HepG2 (cell line): ENCODE data around the gene HSPA1B. TPM values are rescaled to one million over a fixed set of nuclear protein-coding genes. Genes with fewer than 3 reads are reported as not detected.
"Not testable (repeated sequence)": the region's sequence is repeated elsewhere in the genome, so short reads cannot be mapped to it uniquely, and the experiment has no call there.

ENCODE experiments used
- ATAC-seq: fragments of 200-7000 bp; cut with Tn5 transposase; 3 replicates; pipeline ENCODE4 v1.9.1; 2020; ENCODE audit warnings: mild to moderate bottlenecking, moderate library complexity
- BruUV-seq: library from RNA; stranded (reverse); fragments of 400-500 nt; replicated peaks from 2 replicates; lab custom pipeline; 2021; lab: Mats Ljungman, UMichigan
- CTCF ChIA-PET: fragments of 300-600 bp; formaldehyde crosslinking; extraction: SDS; loops from one replicate; lab custom pipeline; 2021; ENCODE audit warnings: low total read pairs, inconsistent platforms, low intra/inter-chr PET ratio; lab: Yijun Ruan, JAX
- POLR2A ChIA-PET: fragments of 350-600 bp; sonication (Branson Sonifier 250); formaldehyde crosslinking; loops from one replicate; lab custom pipeline; 2020; ENCODE audit warnings: antibody characterized with exemption, inconsistent platforms; lab: Yijun Ruan, JAX
- DNase-seq: peaks from one replicate; pipeline ENCODE4 v3.0.0-alpha.2; 2015; ENCODE audit warnings: low spot score
- FAIRE-seq: peaks from 3 replicates; lab custom pipeline; 2011; peaks lifted over from hg19 to GRCh38; lab: Jason Lieb, UNC
- H2AFZ ChIP-seq: one replicate; pipeline ENCODE4 v1.6.1; 2011; ENCODE audit warnings: low read length, inconsistent platforms
- H3K27ac ChIP-seq: fragments of 300-600 bp; 3 replicates; pipeline ENCODE4 v1.8.0; 2011; ENCODE audit warnings: mixed run types, mild to moderate bottlenecking, mixed read lengths, low read length, inconsistent platforms; ENCODE audit not compliant: insufficient read depth; ENCODE audit errors: extremely low read length
- H3K27me3 ChIP-seq, 2 experiments: fragments of 200-600 bp in 1 of 2; 2 replicates in 1 of 2; 3 replicates in 1 of 2; pipeline versions ENCODE4 v1.6.0 to v1.8.0; 2011; ENCODE audit warnings: low read length in 2 of 2, mild to moderate bottlenecking in 2 of 2, moderate library complexity in 2 of 2, inconsistent platforms in 1 of 2; ENCODE audit not compliant: insufficient read depth in 2 of 2, control insufficient read depth in 1 of 2
- H3K36me3 ChIP-seq, 2 experiments: fragments of 200-600 bp in 1 of 2; replicated peaks in 1 of 2; 2 replicates in 1 of 2; 3 replicates in 1 of 2; pipeline versions ENCODE4 v1.5.1 to v1.8.0; 2011; ENCODE audit warnings: low read length in 2 of 2, inconsistent platforms in 1 of 2; ENCODE audit not compliant: insufficient read depth in 2 of 2, control insufficient read depth in 1 of 2
- H3K4me1 ChIP-seq: 2 replicates; pipeline ENCODE4 v1.5.1; 2012; ENCODE audit warnings: low read length, inconsistent platforms; ENCODE audit not compliant: insufficient read depth
- H3K4me2 ChIP-seq: 2 replicates; pipeline ENCODE4 v1.6.0; 2011; ENCODE audit warnings: low read depth, low read length, inconsistent platforms
- H3K4me3 ChIP-seq, 3 experiments: fragments of 200-600 bp in 1 of 3; sonication (generic), shearing (Covaris generic) in 1 of 3; replicated peaks in 1 of 3; 2 replicates each; pipeline ENCODE4 v1.5.1; 2011 to 2016; ENCODE audit warnings: low read length in 3 of 3, inconsistent platforms in 2 of 3, low read depth in 2 of 3, mild to moderate bottlenecking in 2 of 3, control low read depth in 1 of 3, mixed read lengths in 1 of 3; ENCODE audit not compliant: insufficient read depth in 1 of 3
- H3K79me2 ChIP-seq: one replicate; pipeline ENCODE4 v1.6.1; 2011; ENCODE audit warnings: low read length, inconsistent platforms; ENCODE audit not compliant: insufficient read depth
- H3K9ac ChIP-seq: 2 replicates; pipeline ENCODE4 v1.6.0; 2011; ENCODE audit warnings: mild to moderate bottlenecking, low read depth, low read length, inconsistent platforms; ENCODE audit not compliant: insufficient read depth
- H3K9me3 ChIP-seq: 2 replicates; pipeline ENCODE4 v1.5.1; 2012; ENCODE audit warnings: mild to moderate bottlenecking, low read length
- H4K20me1 ChIP-seq: 2 replicates; pipeline ENCODE4 v1.6.0; 2011; ENCODE audit warnings: inconsistent platforms, mild to moderate bottlenecking, low read length, moderate library complexity; ENCODE audit not compliant: insufficient read depth
- MED8 ChIP-seq: sonication (generic); formaldehyde crosslinking; IDR thresholded peaks from 2 replicates; pipeline ENCODE4 v1.8.1; 2023; ENCODE audit warnings: mild to moderate bottlenecking, missing genetic modification reagents; ENCODE audit not compliant: insufficient replicate concordance
- PAF1 ChIP-seq: IDR thresholded peaks from 2 replicates; pipeline ENCODE4 v1.6.1; 2016; ENCODE audit warnings: missing genetic modification reagents, missing compliant biosample characterization
- TBX2 ChIP-seq: sonication (generic); formaldehyde crosslinking; IDR thresholded peaks from 2 replicates; pipeline ENCODE4 v1.5.0; 2020; ENCODE audit warnings: missing genetic modification reagents, mild to moderate bottlenecking, borderline replicate concordance
- ZC3H4 ChIP-seq: sonication (generic); formaldehyde crosslinking; IDR thresholded peaks from 2 replicates; pipeline ENCODE4 v1.4.0; 2020; ENCODE audit warnings: missing genetic modification reagents, borderline replicate concordance
- WGBS: methylation state at CpG from one replicate; pipeline ENCODE4 v1.1.6; 2017; ENCODE audit warnings: low lambda C conversion rate; 5-methylcytosine and 5-hydroxymethylcytosine counted together
- in situ Hi-C: cut with HindIII; loops from 2 replicates; pipeline ENCODE4 v1.10.0; 2017; ENCODE audit warnings: low pct_unique_long_range_greater_than_20kb; ENCODE audit not compliant: extremely low pct_ligation_motif_present
- intact Hi-C: fragments of 100-400 bp; cut with micrococcal nuclease; formaldehyde crosslinking; loops from one replicate; pipeline ENCODE4 v1.10.0; 2022; ENCODE audit not compliant: unreplicated experiment
- polyA plus RNA-seq, 8 experiments: library from polyadenylated mRNA; depleted of rRNA in 3 of 8; stranded (reverse) in 7 of 8; unstranded in 1 of 8; fragments of >200 nt; fragmentation: Illumina TruSeq in 4 of 8; extraction: Trizol in 4 of 8; gene quantifications; 2 replicates each; pipeline versions ENCODE4 v1.2.1 to v1.2.3, GENCODE V29; 2011 to 2016; ENCODE audit warnings: low read depth in 4 of 8, missing spikeins in 1 of 8, mixed read lengths in 1 of 8; ENCODE audit not compliant: insufficient read depth in 1 of 8
- total RNA-seq, 5 experiments: library from RNA; depleted of rRNA; stranded (reverse); fragments of >200 nt; fragmentation: Illumina TruSeq; extraction: Trizol; gene quantifications; 2 replicates each; pipeline ENCODE4 v1.2.3, GENCODE V29; 2016; ENCODE audit warnings: low read depth in 1 of 5
- TF ChIP-seq, protein P1 (sequence below): IDR thresholded peaks from 2 replicates; pipeline ENCODE4 v1.6.1; 2018; ENCODE audit warnings: missing genetic modification reagents, mild to moderate bottlenecking, missing compliant biosample characterization
- TF ChIP-seq, protein P2 (sequence below): sonication (generic); formaldehyde crosslinking; IDR thresholded peaks from 2 replicates; pipeline ENCODE4 v1.5.0; 2020; ENCODE audit warnings: mild to moderate bottlenecking, missing genetic modification reagents

HSPA1B gene
- total and polyA plus RNA-seq, 2 of the 13 experiments (the other 11 are each of a cell fraction or from before 2014, with no cell fraction given): 26.0 to 186 TPM

DNA sequence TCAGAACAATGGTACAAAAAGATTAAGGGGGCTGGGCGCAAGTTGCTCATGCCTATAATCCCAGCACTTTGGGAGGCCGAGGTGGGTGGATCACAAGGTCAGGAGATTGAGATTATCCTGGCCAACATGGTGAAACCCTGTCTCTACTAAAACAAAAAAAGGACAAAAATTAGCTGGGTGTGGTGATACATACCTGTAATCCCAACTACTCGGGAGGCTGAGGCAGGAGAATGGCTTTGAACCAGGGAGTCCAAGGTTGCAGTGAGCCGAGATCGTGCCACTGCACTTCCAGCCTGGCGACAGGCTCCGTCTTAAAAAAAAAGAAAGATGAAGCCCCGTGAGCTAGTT is 12.2 kb downstream of the HSPA1B start:
- CTCF ChIA-PET: not testable (repeated sequence)

More for the DNA sequence above, 12.2 kb downstream of the HSPA1B start:
- POLR2A ChIA-PET: interaction anchor here (0.8 to 15.7 kb wide), 7 partner anchors 9 to 101 kb away, joined by 3 to 264 read pairs (median 11); partner anchors contain the start of genes HSPA1A, HSPA1B, HSPA1L and MSH5
- BruUV-seq, H3K27ac ChIP-seq, H3K27me3 ChIP-seq, H3K9me3 ChIP-seq, in situ Hi-C loops, H3K4me3 ChIP-seq, ATAC-seq, FAIRE-seq, H3K4me2 ChIP-seq, DNase-seq, H2AFZ ChIP-seq, H3K9ac ChIP-seq: not testable (repeated sequence)
- WGBS: 93% methylated on average over 8 of the region's 8 CpGs
- Histone ChIP-seq H3K36me3 (peaks cover 12 to 33% of the 10 kb centered on the region in 2 experiments), H3K4me1 (peaks cover 39% of the 10 kb centered on the region), H4K20me1 (peaks cover 43% of the 10 kb centered on the region), H3K79me2 (peaks cover 33% of the 10 kb centered on the region)
- TF ChIP-seq, protein P1, sequence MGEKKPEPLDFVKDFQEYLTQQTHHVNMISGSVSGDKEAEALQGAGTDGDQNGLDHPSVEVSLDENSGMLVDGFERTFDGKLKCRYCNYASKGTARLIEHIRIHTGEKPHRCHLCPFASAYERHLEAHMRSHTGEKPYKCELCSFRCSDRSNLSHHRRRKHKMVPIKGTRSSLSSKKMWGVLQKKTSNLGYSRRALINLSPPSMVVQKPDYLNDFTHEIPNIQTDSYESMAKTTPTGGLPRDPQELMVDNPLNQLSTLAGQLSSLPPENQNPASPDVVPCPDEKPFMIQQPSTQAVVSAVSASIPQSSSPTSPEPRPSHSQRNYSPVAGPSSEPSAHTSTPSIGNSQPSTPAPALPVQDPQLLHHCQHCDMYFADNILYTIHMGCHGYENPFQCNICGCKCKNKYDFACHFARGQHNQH (CRISPR knock-in tag): peak; percentile 12; the same call in 1 of the 2 replicates
- peak; percentile 16; the same call in 1 of the 2 replicates for TF ChIP-seq TBX2 (CRISPR knock-in tag)
- TF ChIP-seq ZC3H4 (CRISPR knock-in tag): 0 out of 2 replicates have a peak, but pooled peaks have one; percentile 21
- TF ChIP-seq PAF1: 0 out of 2 replicates have a peak, but pooled peaks have one; percentile 15
- TF ChIP-seq, protein P2, sequence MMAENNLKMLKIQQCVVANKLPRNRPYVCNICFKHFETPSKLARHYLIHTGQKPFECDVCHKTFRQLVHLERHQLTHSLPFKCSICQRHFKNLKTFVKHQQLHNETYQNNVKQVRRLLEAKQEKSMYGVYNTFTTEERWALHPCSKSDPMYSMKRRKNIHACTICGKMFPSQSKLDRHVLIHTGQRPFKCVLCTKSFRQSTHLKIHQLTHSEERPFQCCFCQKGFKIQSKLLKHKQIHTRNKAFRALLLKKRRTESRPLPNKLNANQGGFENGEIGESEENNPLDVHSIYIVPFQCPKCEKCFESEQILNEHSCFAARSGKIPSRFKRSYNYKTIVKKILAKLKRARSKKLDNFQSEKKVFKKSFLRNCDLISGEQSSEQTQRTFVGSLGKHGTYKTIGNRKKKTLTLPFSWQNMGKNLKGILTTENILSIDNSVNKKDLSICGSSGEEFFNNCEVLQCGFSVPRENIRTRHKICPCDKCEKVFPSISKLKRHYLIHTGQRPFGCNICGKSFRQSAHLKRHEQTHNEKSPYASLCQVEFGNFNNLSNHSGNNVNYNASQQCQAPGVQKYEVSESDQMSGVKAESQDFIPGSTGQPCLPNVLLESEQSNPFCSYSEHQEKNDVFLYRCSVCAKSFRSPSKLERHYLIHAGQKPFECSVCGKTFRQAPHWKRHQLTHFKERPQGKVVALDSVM: 0 out of 2 replicates have a peak, but pooled peaks have one; percentile 21
- TF ChIP-seq MED8 (CRISPR knock-in tag): peak; percentile 38
- intact Hi-C loops: loop anchor here (10.0 kb wide), 1 partner anchor 115 kb away; the partner anchor contains the start of genes NELFE and SKIC2
